GM19099 (cell line): ENCODE data around the gene JADE2.

Experiments
- POLR2A ChIP-seq: IDR thresholded peaks from 3 replicates; pipeline ENCODE4 v1.6.1; 2011; ENCODE audit warnings: low read depth; ENCODE audit not compliant: insufficient read length; ENCODE audit errors: extremely low read depth

JADE2 gene

GRCh38 chr5:134565791-134566740 lies 40.6 kb downstream of the JADE2 start:
- no peak for TF ChIP-seq POLR2A

DNA sequence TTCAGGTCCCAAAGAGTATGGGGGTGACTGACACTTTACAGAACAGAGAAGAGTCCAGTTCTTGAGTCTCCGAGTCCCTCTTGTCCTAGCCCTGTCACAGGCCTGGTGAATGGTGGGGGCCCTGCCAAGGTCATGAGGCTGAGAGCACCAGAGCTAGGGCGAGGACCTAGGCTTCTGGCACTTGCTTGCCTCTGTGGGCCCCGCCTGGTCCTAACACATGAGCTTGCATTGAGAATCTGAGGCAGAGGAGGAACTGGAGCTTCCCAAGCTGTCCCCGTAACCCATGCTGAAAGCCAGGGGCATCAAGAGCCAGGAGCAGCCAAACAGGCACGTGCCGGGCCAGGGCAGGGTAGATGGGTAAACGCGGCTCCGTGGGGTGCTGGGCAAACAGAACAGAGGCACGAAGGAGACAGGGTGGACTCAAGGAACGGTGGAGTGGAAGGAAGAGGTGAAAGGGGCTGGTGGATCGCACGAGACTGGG lies 41.3 kb downstream of the JADE2 start:
- no peak for TF ChIP-seq POLR2A

- TF ChIP-seq POLR2A, result no peak
Measured at GRCh38 chr5:134567641-134568336, 42.3 kb downstream of the JADE2 start.

DNA sequence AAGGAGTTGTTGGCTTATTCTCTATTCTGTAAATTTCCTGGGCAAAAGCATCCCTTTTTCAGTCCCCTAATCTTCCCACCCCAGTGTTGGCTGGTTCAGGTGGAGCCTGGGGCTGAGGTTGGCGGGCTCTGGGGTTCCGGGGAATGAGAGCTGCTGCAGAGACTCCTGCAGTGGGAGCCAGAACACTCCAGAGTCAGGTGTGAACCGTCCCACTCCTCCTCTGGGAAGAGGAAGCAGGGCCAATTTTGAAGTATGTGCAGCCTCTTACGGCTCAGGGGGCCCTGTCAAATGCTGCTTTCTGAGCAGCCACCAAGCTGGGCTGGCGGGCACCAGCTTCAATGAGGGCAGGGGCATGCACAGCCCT lies 42.8 kb downstream of the JADE2 start:
- TF ChIP-seq POLR2A, result no peak

DNA sequence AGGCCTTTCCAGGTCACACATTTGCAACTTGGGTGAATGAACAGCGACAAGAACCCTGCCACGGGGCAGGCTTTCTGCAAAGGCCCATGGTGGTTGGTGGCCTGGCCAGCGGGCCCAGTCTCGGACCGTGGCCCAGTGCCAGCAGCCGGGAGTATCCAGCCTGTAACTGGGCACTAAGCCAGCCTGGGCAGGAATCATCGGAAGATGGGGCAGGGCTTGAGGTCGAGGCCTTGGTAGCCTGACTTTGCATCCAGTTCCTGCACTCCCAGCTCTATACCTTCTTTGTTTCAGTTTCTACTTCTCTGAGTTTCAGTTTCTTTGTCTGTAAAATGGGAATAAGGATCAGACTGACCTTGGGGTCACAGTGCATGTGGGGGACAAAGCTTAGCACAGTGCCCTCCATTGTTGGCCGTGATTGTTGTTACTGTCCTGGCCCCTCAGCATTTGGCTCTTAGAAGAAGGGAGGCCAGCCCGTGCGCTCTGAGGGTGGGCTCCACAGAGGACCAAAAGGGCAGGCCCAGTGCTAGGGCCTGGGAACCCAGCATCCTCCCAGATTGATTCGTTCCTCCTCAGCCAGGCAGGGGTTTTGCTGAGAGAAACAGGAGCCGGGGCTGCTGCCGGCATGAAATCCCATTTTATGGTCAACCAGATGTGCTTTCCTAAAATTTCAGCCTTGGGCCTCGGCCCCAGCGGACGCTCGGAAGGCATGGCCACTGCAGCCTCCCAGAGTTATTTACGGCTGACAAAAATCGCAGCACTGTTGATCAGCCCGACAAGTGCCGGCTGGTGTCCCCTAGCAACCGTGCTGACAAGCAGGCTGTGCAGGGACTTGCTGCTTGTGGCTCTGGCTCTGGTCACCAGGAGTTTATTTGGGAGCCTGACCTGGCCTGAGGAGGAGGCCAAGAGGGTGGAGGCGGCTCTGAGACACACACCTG lies 43.6 kb downstream of the JADE2 start:
- no peak for TF ChIP-seq POLR2A

DNA sequence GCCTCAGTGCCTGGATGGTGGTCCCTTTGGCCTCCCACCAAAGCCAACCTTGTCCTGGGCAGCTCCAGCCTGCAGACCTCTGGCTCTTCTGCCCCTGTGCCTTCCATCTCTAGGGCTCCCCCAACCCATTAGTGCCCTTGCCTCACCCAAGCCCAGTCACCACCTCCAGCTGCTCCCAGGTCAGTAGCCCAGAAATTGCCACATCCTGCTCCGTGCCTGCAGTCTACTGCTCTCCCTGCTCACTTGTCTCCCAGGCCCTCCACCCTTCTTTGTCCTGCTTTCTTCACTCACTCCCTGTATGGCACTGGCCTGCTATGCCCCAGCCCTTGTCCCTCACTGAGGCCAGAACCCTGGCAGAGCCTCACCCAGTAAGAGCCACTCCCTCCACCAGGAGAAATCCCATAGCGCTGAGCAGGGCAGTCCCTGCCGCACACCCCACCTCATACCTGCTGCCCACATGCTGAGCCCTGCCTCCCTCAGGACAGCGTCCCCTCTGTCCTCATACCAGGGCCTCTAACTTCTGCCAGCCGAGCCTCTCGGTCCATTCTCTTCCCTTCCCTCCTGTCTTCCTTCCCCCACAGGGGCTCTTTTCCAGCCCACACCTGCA lies 44.4 kb downstream of the JADE2 start:
- no peak for TF ChIP-seq POLR2A

DNA sequence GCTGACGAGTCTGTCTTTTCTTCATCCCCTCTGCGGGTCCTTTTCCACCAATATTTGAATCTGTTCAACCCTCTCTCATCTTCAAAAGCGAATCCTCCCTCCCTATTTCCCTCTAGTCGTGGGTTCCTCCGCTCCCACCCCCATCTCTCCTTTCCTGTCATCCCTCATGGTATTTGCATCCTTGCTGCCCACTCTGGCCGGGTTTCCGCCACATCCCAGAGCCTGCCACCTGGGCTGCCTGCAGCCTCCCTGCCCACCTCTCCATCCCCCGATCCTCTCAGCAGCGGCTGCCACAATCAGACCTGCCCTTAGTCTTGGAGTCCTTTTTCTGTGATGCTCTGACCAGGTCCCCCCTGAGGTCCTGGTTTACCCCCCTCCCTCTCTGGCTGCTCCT lies 44.9 kb downstream of the JADE2 start:
- no peak for TF ChIP-seq POLR2A

GRCh38 chr5:134570886-134571285 lies 45.4 kb downstream of the JADE2 start:
- TF ChIP-seq POLR2A, result no peak

- TF ChIP-seq POLR2A, result no peak
Measured at GRCh38 chr5:134571693-134572405, 46.4 kb downstream of the JADE2 start.

DNA sequence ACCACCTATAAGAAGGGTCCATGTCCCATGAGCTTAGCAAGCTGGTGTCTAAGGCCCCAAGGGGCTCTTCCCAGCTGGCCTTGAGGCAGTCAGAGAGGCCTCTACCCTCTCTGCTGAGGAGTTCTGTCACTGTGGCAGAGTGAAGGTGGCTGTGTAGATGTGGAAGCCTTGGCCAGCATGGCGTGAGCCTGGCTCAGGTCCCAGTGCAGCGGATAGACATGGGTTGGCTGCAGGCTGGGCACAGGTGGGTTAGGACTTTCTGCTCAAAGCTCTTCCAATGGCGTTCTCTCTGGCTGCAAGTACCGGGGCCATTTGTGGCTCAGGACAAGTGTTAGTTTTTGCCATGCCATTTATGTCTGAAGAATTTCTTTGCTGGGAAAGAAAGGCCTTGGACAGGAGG lies 47.3 kb downstream of the JADE2 start:
- no peak for TF ChIP-seq POLR2A

- no peak for TF ChIP-seq POLR2A
Measured at GRCh38 chr5:134574521-134574920, 49.1 kb downstream of the JADE2 start.

- TF ChIP-seq POLR2A, result no peak
Measured at GRCh38 chr5:134575316-134575715, 49.8 kb downstream of the JADE2 start.

DNA sequence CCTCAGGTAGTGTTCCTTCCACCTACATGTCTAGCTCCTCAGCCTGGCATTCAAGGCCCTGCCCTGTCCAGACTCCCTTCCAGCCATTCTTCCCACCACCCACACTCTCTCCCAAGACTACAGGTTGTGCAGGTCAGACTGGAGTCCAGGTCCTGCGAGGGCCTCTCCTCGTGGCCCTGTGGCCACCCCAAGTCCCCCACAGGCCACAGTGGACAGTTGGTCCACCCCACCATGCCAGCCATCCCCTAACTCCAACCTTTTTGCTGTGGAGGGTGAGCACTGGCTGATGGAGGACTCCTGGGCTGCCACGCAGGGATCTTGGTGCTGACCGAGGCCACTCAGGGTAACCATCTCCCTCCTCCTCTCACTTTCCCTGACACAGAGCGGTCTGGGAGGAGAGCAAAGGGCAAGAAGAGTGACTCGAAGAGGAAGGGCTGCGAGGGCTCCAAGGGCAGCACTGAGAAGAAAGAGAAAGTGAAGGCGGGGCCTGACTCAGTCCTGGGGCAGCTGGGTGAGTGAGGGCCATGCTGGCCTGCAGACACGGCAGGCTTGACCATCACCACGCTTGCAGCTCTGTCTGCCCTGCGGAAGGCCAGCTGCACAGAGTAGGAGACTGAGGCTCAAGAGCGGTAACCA lies 51.0 kb downstream of the JADE2 start:
- TF ChIP-seq POLR2A, result no peak
